GM21529 (cell line): Measurements from ENCODE around the gene CRIP2.

Source experiments
- ATAC-seq: cut with Tn5 transposase; IDR thresholded peaks from one replicate; pipeline ENCODE4 v1.9.1; 2021; ENCODE audit not compliant: unreplicated experiment

Gene CRIP2

DNA sequence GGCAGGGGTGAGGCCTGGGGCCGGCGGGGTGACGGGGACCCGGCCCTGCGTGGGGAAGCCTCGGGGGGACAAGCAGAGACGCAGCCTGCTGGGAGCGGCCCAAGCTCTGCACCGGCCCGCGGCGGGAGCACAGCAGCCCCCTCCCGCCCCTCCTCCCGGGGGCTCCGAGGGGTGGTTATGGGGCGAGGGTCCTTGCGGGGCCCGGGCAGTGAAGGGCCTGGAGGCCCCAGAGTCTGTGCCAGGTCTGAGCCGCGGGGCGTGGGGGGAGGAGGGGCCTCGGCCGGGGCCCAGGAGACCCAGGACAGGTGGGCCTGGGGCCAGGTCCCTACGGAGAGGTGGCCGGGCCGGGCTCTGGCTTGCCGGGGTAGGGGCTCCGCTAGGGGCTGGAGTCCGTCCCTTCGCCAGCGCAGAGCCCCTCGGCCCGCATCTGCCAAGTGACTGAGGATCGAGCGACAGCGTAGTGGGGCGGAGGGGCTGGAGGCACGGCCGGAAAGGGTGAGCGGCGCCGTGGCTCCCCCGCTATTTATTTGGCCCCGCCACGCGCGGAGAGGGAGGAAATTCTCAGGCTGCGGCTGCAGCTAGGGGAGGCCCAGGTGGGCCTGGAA lies 52.3 kb downstream of the CRIP2 start:
- no peak for ATAC-seq

DNA sequence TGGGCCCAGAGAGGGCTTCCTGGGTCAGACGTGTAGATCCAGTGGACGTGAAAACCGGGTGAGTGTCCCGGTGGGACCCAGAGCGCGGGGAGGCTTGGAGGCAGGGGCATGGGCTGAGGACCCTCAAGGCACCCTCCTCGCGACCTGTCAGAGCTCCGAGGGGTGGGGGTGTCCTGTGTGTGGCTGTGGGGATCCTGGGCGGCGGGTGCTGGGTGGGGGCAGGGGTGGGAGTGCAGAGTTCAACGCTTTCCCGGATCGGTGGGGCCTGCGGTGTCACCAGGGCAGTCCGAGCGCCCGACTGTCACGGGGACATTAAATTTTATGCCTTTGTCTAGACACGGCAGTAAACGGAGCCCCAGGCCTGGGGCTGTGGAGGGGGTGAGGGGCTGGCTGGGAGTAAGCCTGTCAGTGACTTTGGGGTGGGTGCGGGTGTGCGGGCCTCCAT lies 52.8 kb downstream of the CRIP2 start:
- no peak for ATAC-seq

DNA sequence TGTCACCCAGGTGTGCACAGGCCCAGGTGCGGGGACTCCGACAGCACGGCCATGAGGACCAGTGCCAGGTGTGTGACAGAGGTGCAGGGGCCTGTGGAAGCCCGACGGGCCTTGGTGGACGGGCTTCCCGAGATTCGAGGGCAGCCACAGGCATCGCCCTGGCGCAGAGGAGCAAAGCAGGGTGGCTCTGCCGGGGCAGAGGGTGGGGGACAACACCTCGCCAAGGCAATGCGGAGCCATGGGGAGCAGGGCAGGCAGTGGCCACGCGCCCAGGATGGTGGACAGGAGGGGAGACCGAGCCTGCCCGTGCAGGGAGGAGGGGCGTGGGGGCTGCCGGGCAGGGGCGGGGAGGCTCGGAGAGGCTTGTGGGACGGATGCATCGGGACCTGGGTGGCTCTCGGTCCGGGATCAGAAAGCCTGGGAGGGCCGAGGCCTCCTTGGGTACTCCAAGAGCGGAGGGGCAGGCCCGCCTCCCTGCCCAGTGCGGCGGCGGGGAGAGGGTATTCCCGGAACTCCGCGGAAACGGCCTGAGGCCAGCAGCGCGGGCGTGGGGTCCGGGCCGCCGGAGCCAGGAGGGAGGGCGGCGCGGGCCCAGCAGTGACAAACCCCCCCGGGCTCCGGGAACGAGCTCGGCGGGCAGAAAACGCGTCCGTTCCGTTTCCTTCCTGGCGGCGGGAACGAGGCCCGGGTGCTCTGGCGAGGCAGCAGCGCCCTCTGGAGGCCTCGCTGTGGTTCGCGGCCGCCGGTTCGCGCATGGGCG lies 53.4 kb downstream of the CRIP2 start:
- no peak for ATAC-seq

DNA sequence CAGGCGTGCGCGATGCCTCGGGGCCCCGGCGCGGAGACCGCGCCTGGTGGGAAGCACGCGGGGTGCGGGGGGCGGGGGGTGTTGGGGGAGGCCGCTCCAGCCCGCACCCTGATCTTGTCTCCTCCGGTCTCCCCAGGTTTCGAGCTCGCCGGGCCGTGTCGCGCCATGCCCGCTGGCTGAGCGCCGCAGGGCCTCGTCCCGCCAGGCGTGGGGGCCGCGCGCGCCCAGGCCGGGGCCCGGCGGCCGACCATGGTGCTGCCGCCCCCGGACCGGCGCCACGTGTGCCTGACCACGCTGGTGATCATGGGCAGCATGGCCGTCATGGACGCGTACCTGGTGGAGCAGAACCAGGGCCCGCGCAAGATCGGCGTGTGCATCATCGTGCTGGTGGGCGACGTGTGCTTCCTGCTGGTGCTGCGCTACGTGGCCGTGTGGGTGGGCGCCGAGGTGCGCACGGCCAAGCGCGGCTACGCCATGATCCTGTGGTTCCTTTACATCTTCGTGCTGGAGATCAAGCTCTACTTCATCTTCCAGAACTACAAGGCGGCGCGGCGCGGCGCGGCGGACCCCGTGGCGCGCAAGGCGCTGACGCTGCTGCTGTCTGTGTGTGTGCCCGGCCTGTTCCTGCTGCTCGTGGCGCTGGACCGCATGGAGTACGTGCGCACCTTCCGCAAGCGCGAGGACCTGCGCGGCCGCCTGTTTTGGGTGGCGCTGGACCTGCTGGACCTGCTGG lies 54.1 kb downstream of the CRIP2 start:
- ATAC-seq, result no peak

DNA sequence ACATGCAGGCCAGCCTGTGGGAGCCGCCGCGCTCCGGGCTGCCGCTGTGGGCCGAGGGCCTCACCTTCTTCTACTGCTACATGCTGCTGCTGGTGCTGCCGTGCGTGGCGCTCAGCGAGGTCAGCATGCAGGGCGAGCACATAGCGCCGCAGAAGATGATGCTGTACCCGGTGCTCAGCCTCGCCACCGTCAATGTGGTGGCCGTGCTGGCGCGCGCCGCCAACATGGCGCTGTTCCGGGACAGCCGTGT lies 54.6 kb downstream of the CRIP2 start:
- no peak for ATAC-seq
